Stimulated activated CD8-positive, alpha-beta memory T cell treated with anti-CD3 and anti-CD28 coated beads, Interleukin-2, amount 100 ng/mL, for 1 hour (primary cell): ENCODE results near the gene FAM185A.
"Not testable (repeated sequence)": the region's sequence is repeated elsewhere in the genome, so short reads cannot be mapped to it uniquely, and the experiment has no call there.

Source experiments
- DNase-seq, 2 donors: peaks; one replicate each; pipeline ENCODE4 v3.0.0-alpha.2; 2020; ENCODE audit warnings: low read depth in 2 of 2

Gene FAM185A

GRCh38 chr7:102830197-102830596 lies 81.4 kb downstream of the FAM185A start:
- no peak for DNase-seq

- DNase-seq, result no peak
Observed at GRCh38 chr7:102832674-102833073, 83.9 kb downstream of the FAM185A start.

- DNase-seq, result no peak
Observed at GRCh38 chr7:102833343-102833742, 84.5 kb downstream of the FAM185A start.

- DNase-seq, result no peak
Observed at GRCh38 chr7:102834466-102834865, 85.7 kb downstream of the FAM185A start.

GRCh38 chr7:102834999-102835398 lies 86.2 kb downstream of the FAM185A start:
- no peak for DNase-seq

GRCh38 chr7:102836191-102836919 lies 87.6 kb downstream of the FAM185A start:
- no peak for DNase-seq

GRCh38 chr7:102836977-102837376 lies 88.2 kb downstream of the FAM185A start:
- no peak for DNase-seq

GRCh38 chr7:102837802-102838201 lies 89.0 kb downstream of the FAM185A start:
- DNase-seq, result no peak

- not testable (repeated sequence) for DNase-seq
Observed at GRCh38 chr7:102838572-102839101, 89.8 kb downstream of the FAM185A start.

GRCh38 chr7:102840404-102840803 lies 91.6 kb downstream of the FAM185A start:
- no peak for DNase-seq

- DNase-seq, result no peak
Observed at GRCh38 chr7:102841290-102841689, 92.5 kb downstream of the FAM185A start.

- no peak for DNase-seq
Observed at GRCh38 chr7:102842284-102842683, 93.5 kb downstream of the FAM185A start.

GRCh38 chr7:102843850-102844249 lies 95.1 kb downstream of the FAM185A start:
- no peak for DNase-seq

GRCh38 chr7:102845346-102845745 lies 96.5 kb downstream of the FAM185A start:
- no peak for DNase-seq

GRCh38 chr7:102849079-102849478 lies 100.3 kb downstream of the FAM185A start:
- DNase-seq, result no peak

- DNase-seq, result no peak
Observed at GRCh38 chr7:102849538-102849937, 100.7 kb downstream of the FAM185A start.

GRCh38 chr7:102856036-102856435 lies 107.2 kb downstream of the FAM185A start:
- no peak for DNase-seq
